Uterus (tissue), 2 donors: ENCODE data around the gene SLC2A9.

ENCODE experiments used
- POLR2A ChIP-seq, 2 donors: fragments of 450-650 bp; IDR thresholded peaks; one replicate each; pipeline ENCODE4 v1.6.1; 2016; ENCODE audit warnings: antibody characterized with exemption in 2 of 2, mild to moderate bottlenecking in 1 of 2, moderate library complexity in 1 of 2
- TF ChIP-seq, protein P1 (sequence below), 4 experiments: fragments of 200-600 bp in 2 of 4; fragments of 450-650 bp in 2 of 4; sonication (generic) in 2 of 4; IDR thresholded peaks; one replicate each; pipeline ENCODE4 v1.5.1; 2016 to 2019; ENCODE audit warnings: antibody characterized with exemption in 4 of 4, mild to moderate bottlenecking in 2 of 4, moderate library complexity in 1 of 4

DNA sequence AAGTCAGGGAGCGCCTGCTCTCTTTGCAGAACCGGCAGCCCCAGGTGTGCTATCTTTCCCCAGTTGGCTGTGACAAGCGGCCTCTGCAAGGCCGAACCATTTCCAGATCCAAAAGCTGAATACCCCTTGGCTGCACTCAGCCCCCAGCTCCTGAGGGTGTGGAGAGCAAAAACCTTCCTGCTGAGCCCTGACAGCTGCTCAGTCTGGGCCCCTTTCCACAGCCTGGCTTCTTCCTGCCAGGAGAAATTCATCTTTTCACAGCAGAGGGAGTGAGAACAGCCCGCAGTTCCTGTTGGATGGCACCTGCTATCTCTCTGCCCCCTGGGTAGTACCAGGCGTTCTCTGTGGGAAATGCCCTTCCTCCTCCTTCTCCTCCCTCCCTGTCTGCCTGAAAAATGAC is 161.5 kb downstream of the SLC2A9 start:
- TF ChIP-seq, protein P1, sequence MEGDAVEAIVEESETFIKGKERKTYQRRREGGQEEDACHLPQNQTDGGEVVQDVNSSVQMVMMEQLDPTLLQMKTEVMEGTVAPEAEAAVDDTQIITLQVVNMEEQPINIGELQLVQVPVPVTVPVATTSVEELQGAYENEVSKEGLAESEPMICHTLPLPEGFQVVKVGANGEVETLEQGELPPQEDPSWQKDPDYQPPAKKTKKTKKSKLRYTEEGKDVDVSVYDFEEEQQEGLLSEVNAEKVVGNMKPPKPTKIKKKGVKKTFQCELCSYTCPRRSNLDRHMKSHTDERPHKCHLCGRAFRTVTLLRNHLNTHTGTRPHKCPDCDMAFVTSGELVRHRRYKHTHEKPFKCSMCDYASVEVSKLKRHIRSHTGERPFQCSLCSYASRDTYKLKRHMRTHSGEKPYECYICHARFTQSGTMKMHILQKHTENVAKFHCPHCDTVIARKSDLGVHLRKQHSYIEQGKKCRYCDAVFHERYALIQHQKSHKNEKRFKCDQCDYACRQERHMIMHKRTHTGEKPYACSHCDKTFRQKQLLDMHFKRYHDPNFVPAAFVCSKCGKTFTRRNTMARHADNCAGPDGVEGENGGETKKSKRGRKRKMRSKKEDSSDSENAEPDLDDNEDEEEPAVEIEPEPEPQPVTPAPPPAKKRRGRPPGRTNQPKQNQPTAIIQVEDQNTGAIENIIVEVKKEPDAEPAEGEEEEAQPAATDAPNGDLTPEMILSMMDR (IDR thresholded peaks at IDR 0.05), result no peak
- no peak for TF ChIP-seq POLR2A (IDR thresholded peaks at IDR 0.05)
